ENCODE measurements around the gene CLSTN2.

CLSTN2 gene

DNA sequence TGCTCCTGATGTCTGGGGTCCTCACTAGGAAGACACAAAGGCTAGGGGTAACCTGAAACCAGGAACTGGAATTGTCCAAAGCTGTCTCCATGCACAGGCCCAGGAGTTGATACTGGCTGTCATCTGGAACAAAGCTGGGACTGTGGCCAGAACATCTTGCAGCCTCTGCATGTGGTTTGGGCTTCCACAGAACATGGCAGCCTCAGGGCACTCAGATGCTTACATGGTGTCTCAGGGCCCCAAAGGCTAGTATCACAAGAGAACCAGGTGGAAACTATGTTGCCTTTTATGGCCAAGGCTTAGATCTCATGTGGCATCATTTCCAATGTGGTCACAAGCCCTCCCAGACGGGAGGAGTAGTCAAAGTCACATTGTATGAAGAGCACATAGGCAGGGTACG is 407.7 kb downstream of the CLSTN2 start:
- no peak for DNase-seq (ENCODE audit: low spot score)

DNA sequence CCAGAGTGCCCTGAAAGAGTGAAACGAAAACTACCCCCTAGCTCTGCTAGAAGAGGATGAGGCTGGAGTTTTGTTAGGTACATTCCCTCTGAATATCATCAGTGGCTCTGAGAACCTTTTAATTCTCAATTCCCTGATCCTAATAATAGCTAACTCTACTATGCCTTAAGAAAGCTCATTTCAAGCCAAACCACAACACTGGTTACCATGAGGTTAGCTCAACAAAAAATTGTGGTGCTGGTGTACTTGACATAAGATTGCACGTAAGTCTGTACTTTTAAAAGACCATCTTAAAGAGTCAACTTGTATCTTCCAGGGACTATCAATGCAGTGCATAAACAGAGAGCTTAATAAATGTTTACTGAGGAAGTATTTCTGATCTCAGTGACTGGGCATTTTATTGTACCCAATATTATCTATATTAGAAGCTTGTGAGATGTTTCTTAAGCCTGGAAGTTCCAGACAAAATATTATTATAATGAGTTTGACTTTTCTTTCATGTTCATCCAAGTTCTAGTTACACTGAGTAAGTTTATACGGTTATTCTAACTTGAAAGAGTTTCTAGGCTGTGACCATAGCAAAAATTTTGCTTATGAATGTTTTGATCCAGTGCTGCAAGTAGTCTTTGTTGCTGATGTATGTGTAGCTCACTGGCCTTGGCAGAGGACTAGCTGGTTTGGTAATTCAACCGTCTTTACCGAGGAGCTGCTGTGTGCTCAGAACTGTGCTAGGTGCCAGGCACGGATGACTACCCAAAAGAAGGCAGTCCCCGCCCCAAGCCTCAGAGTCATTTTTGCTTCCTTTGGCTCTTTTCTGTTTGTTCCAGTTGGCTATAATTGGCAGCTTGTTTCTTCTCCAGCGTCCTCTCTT is 408.5 kb downstream of the CLSTN2 start:
- no peak for DNase-seq (ENCODE audit: low spot score)

- no peak for DNase-seq (ENCODE audit: low spot score)
These were observed 409.1 kb downstream of the CLSTN2 start for GRCh38 chr3:140344082-140344454.

DNA sequence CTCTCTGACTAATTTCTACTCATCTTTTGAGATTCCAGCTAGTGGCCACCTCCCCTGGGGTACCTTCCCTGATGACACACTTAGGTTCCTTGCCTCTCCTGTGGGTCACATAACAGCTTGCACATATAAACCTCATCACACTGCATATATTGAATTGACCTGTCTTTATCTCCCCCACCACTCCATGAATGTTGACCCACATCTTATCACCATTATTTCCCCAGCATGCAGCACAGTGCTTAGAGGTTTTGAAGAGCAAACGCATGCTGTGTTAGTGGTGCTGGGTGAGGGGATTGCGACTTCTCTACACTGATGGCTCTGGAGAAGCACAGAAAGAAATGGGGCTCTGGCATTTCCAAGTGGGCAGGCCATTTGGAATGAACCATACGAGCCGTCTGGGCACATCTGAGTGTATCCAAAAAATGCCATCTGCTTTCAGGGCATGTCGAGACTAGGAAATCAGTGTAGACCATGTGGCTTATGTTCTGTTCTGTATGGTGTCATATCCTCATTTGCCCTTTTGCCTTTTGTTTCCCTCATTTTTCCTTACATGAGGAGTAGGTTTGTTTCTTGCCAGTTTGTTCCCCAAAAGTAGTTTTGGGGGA is 409.7 kb downstream of the CLSTN2 start:
- DNase-seq (ENCODE audit: low spot score), result no peak

GRCh38 chr3:140347151-140347550 is 412.2 kb downstream of the CLSTN2 start:
- DNase-seq (ENCODE audit: low spot score), result no peak

DNA sequence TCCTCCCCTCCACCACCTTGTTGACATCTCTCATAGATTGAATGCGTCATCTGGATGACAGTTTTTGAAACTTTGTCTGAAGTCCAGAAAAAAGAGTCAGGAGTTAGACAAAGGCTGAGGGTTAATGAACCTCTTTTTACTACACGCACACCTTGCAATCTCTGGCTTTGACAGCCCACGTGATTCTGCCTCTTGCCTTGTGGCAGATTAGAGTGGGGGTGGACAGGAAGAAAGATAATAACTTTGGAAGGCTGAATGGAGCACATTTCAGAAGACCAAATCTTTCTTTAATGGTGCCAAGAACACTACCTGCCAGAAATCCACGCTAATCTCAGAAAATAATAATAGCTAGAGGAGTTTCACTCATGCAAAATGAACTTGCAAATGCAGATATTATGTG is 415.0 kb downstream of the CLSTN2 start:
- DNase-seq (ENCODE audit: low spot score), result no peak

DNA sequence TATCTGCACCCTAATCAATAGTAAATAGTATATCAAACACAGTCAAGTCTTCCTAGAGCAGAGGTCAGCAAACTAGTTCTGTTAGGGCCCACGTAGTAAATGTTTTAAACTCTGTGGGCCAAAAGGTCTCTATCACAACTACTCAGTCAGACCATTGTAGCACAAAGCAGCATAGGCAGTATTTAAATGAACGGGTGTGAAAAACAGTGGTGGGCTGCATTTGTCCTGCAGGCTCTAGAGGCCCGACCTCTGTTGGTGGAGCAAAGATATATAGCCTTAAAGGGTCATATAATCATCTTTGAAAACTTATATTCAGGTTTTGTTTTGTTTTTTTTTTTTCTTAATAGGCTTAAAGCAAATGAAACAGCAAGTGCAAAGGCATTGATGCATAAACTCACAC is 416.5 kb downstream of the CLSTN2 start:
- no peak for DNase-seq (ENCODE audit: low spot score)

DNA sequence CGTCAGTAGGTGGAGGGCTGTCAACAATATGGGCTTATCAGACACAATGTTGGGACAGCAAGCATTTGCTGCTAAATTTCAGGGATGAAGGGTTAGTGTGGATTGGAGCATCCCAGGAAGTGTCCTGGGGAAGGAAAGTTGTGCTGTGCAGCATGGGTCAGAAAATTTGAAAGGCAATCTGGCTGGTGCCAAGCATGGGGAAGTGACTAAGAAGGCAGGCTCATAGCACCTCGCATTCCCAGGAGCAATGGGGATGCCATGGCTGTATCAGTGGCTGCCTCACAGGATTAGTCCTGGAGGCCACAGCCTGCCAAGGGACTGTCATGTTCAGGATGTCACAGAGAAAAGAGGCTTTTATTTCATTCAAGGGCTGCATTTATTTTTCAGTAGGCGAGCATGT is 420.5 kb downstream of the CLSTN2 start:
- no peak for DNase-seq (ENCODE audit: low spot score)

- DNase-seq (ENCODE audit: low spot score), result no peak
These were observed 423.7 kb downstream of the CLSTN2 start for GRCh38 chr3:140358686-140359085.

DNA sequence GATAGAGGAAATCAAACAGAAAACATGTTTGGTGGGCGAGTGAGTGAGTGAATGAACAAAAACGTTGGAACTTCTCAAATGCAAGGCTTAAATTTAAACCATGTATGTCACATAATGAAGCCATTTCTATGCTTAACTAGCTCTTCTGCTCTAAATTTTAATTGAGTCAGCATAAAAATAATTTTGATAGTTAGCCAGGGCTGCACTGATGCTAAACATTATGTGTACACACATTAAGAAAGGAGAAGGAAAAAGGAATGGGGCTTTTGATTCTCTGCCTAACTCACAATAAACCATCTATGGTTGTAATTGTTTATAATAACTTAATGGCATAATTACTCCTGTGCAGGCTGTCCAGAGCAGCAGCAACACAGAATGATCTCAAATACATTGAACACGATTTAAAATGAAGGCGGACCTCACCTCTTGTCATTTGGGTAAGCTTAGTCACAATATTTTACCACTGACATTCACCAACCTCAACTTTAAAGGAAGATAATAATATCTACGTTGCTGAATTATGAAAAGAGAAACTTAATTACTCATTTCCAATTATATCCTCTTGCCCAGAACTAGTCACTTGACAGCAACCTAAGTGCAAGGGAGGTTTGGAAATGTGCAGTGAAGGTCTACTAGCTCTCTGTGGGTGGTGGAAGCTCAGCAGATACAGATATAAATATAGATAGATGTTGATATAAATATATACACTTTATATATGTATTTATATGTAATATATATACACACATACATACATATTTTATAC is 424.4 kb downstream of the CLSTN2 start:
- no peak for DNase-seq (ENCODE audit: low spot score)

- DNase-seq (ENCODE audit: low spot score), result no peak
These were observed 425.3 kb downstream of the CLSTN2 start for GRCh38 chr3:140360332-140360731.

DNA sequence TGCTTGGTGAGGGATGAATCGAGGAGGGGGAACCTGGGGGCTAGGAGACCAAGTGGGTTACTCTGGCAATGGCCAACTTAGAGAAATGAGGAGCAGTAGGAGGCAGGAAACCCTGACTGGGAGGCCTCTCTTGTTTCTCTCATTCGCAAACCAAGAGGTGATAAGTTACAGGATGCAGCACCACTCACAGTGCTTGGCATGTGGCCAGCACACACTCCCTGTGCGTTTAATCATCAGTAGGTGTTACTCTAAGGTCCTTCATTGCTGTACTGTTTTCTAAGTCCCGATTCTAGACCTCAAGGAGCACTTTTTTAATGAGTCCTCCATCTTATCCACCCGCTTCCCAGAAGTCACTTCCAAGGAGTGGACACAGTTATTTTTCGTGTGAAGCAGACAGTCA is 428.8 kb downstream of the CLSTN2 start:
- no peak for DNase-seq (ENCODE audit: low spot score)

GRCh38 chr3:140365872-140366697 is 431.1 kb downstream of the CLSTN2 start:
- DNase-seq (ENCODE audit: low spot score), result no peak

DNA sequence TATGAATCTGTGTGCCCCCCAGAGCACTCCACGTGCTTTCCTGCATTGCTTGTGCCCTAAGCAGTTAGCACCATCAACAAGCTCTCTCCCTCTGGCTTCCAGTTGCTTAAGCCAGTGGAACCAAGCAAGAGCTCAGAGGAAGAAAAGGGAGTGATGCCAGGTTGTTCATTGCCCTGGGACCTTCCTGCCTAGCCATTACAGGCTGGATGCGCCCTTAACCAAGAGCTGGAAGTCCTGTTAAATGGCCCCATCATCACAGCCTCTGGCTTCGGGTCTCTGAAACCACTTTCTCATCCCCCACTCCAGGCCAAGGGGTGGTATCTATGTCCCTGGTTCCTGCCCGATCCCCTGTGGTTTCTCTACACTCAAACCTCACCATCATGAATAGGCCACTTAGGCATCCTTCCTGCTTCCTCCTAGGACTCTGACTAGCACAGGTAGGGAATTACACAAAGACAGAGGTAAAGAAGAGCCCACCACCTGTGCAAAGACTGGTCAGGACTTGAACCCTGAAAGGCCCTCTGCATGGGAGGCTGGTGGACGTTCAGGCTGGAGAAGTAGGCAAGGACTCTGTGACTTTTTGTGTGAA is 433.3 kb downstream of the CLSTN2 start:
- DNase-seq (ENCODE audit: low spot score), result no peak

DNA sequence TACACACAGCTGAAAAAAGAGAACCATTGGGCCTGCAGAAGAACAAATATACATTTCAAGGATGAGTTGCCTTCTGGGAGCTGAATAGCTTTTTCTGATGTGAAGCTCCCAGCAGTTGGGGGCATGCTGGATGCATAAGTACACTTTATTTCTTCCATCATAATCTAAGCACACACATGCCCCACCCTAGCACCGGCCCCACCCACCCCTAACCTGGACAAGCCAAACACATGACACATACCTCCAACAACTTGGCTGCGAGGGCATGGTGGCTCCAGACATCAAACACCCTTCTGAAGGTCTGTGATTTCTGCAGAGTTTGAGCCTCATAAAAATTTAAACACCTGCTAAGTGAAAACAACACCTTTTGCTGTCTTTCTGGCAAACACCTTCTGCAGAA is 435.7 kb downstream of the CLSTN2 start:
- DNase-seq (ENCODE audit: low spot score), result no peak

GRCh38 chr3:140373234-140373633 is 438.2 kb downstream of the CLSTN2 start:
- DNase-seq (ENCODE audit: low spot score), result no peak

GRCh38 chr3:140375002-140375401 is 440.0 kb downstream of the CLSTN2 start:
- no peak for DNase-seq (ENCODE audit: low spot score)

- DNase-seq (ENCODE audit: low spot score), result no peak
These were observed 441.3 kb downstream of the CLSTN2 start for GRCh38 chr3:140376136-140376889.

DNA sequence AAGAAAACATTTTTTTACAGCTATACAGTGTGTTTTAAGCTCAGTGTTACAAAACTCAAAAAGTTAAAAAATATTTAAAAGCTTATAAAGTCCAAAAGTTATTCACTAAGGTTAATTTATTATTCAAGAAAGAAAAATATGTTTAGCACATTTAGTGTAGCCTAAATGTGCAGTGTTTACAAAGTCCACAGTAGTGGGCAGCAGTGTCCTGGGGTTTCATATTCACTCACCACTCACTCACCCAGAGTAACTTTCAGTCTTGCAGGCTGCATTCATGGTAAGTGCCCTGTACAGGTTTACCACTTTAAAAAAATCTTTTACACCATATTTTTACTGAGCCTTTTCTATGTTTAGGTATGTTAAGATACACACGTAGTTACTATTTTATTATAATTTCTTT is 442.7 kb downstream of the CLSTN2 start:
- no peak for DNase-seq (ENCODE audit: low spot score)

GRCh38 chr3:140378571-140379340 is 443.8 kb downstream of the CLSTN2 start:
- DNase-seq (ENCODE audit: low spot score), result no peak

All from AG20443 (cell line).